Stimulated activated CD4-positive, alpha-beta T cell treated with anti-CD3 and anti-CD28 coated beads, Interleukin-15, amount 100 ng/mL, for 24 hours (primary cell): ENCODE results near the gene KIAA1217.

Experiments
- DNase-seq: peaks from one replicate; pipeline ENCODE4 v3.0.0-alpha.2; 2020

Gene KIAA1217

GRCh38 chr10:24505759-24506158 lies 296.8 kb downstream of the KIAA1217 start:
- no peak for DNase-seq

GRCh38 chr10:24513155-24513554 lies 304.2 kb downstream of the KIAA1217 start:
- peak; percentile 8 for DNase-seq

GRCh38 chr10:24515481-24515880 lies 306.5 kb downstream of the KIAA1217 start:
- no peak for DNase-seq

GRCh38 chr10:24518411-24518810 lies 309.5 kb downstream of the KIAA1217 start:
- no peak for DNase-seq

- DNase-seq, result peak; percentile 64
Observed at GRCh38 chr10:24518981-24519597, 310.2 kb downstream of the KIAA1217 start.

- DNase-seq, result peak; percentile 48
Observed at GRCh38 chr10:24519950-24520349, 311.0 kb downstream of the KIAA1217 start.

- DNase-seq, result no peak
Observed at GRCh38 chr10:24524314-24524713, 315.4 kb downstream of the KIAA1217 start.

GRCh38 chr10:24526085-24526649 lies 317.2 kb downstream of the KIAA1217 start:
- no peak for DNase-seq

- no peak for DNase-seq
Observed at GRCh38 chr10:24528946-24529345, 320.0 kb downstream of the KIAA1217 start.

GRCh38 chr10:24531439-24531838 lies 322.5 kb downstream of the KIAA1217 start:
- no peak for DNase-seq

- no peak for DNase-seq
Observed at GRCh38 chr10:24533981-24534380, 325.0 kb downstream of the KIAA1217 start.

- DNase-seq, result no peak
Observed at GRCh38 chr10:24536636-24537035, 327.7 kb downstream of the KIAA1217 start.

- no peak for DNase-seq
Observed at GRCh38 chr10:24541239-24541753, 332.4 kb downstream of the KIAA1217 start.

GRCh38 chr10:24542314-24543270 lies 333.7 kb downstream of the KIAA1217 start:
- DNase-seq, result no peak

GRCh38 chr10:24544776-24545175 lies 335.8 kb downstream of the KIAA1217 start:
- no peak for DNase-seq

- no peak for DNase-seq
Observed at GRCh38 chr10:24545585-24545984, 336.6 kb downstream of the KIAA1217 start.

- DNase-seq, result no peak
Observed at GRCh38 chr10:24550680-24551079, 341.7 kb downstream of the KIAA1217 start.

- DNase-seq, result no peak
Observed at GRCh38 chr10:24551161-24551560, 342.2 kb downstream of the KIAA1217 start.

GRCh38 chr10:24552346-24553016 lies 343.5 kb downstream of the KIAA1217 start:
- DNase-seq, result peak; percentile 31

- no peak for DNase-seq
Observed at GRCh38 chr10:24553051-24553612, 344.2 kb downstream of the KIAA1217 start.

GRCh38 chr10:24554036-24554435 lies 345.1 kb downstream of the KIAA1217 start:
- no peak for DNase-seq

GRCh38 chr10:24556126-24556749 lies 347.3 kb downstream of the KIAA1217 start:
- no peak for DNase-seq
